B cell (primary cell): ENCODE results near the gene MYCL.

Source experiments
- CTCF ChIP-seq: fragments of 200-600 bp; IDR thresholded peaks from one replicate; pipeline ENCODE4 v1.8.0; 2022; ENCODE audit warnings: antibody characterized with exemption, mild to moderate bottlenecking
- EZH2 ChIP-seq: IDR thresholded peaks from 2 replicates; pipeline ENCODE4 v1.6.1; 2012; ENCODE audit warnings: borderline replicate concordance, low read depth, mild to moderate bottlenecking, moderate library complexity, low read length; ENCODE audit not compliant: insufficient read depth, poor library complexity, severe bottlenecking

- TF ChIP-seq CTCF (no peak), EZH2 (no peak)
Measured at GRCh38 chr1:39890880-39891279, 10.8 kb downstream of the MYCL start.
